NCI-H2196 (cell line): Measurements from ENCODE around the gene LARP4B.

Source experiments
- DNase-seq: peaks from one replicate; lab custom pipeline; 2025; ENCODE audit not compliant: unreplicated experiment; lab: John Stamatoyannopoulos, UW

LARP4B gene

GRCh38 chr10:870564-871166 is 60.8 kb downstream of the LARP4B start:
- no peak for DNase-seq

DNA sequence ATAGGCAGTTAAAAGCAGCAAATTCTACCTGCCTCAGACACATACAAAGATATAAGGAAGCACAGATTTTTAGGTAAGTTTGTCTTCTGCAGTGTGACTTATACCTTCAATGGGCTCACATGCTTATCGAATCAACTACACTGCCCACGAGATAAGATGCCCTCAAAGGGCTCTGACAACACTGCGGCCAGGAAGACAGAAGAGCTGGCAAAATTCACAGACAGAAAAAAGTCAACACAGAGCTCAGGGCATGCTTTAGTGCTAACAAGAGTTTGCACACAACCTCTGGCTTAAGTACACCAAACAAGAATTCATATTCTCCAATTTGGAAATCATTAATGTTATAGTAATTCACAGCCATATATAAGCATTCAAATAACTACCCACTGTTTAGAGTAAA is 62.3 kb downstream of the LARP4B start:
- DNase-seq = no peak

DNA sequence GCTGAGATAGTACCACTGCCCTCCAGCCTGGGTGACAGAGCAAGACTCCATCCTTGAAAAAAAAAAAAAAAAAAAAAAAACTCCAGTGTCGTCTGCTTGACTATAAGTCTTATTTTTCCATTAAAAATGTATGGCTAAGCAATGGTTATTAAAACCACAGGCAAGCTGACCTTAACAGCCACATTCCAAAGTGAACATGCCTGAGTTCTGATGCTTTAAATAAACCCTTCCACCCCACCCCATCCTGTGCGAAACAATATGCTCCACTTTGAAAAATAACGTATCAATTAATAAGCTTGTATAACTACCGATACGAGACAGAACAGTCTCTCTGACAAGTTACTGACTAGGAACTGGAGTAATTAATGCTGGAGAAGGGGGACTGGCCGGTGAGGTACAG is 63.7 kb downstream of the LARP4B start:
- DNase-seq = no peak

DNA sequence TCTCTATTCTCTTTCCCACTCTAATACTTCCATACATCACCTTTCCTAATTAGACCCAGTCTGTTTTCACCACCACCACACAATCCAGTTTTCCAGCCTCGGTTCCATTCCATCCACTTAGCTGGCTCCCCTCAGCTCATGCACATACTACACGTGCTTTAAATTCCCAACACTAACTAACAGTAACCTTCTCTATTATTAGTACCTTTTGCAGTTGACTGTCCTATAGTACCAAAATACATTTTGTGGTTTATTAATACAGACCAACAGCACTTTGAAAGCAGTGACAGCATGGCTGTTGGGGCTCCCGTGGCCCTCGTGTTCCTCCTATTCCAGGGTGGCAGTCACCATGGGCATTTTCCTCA is 64.9 kb downstream of the LARP4B start:
- DNase-seq = no peak

GRCh38 chr10:865924-866576 is 65.5 kb downstream of the LARP4B start:
- DNase-seq = no peak

GRCh38 chr10:865257-865656 is 66.2 kb downstream of the LARP4B start:
- no peak for DNase-seq

- DNase-seq = no peak
Observed at GRCh38 chr10:860519-860918, 71.0 kb downstream of the LARP4B start.

- DNase-seq = no peak
Observed at GRCh38 chr10:856416-857157, 74.9 kb downstream of the LARP4B start.

DNA sequence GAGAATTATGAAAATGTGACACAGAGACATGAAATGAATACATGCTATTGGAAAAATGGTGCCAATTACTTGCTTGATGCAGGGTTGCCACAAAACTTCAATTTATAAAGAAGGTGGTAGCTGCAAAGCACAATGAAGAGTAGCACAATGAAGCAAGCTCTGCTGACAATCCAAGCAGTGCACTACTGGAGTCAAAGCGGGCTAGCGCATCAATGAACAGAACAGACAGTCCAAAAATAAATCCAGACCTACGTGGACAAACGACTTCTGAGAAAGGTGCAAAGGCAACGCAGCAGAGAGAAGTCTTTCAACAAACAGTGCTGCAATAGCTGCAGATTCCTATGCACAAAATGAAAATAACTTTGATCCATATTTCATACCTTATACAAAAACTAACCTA is 75.8 kb downstream of the LARP4B start:
- DNase-seq = no peak

- no peak for DNase-seq
Observed at GRCh38 chr10:855079-855478, 76.4 kb downstream of the LARP4B start.

GRCh38 chr10:853017-853416 is 78.5 kb downstream of the LARP4B start:
- DNase-seq = no peak

- no peak for DNase-seq
Observed at GRCh38 chr10:852386-852785, 79.1 kb downstream of the LARP4B start.

GRCh38 chr10:851901-852300 is 79.6 kb downstream of the LARP4B start:
- DNase-seq = no peak

GRCh38 chr10:850093-850492 is 81.4 kb downstream of the LARP4B start:
- DNase-seq = no peak

GRCh38 chr10:847868-848267 is 83.6 kb downstream of the LARP4B start:
- DNase-seq = no peak

DNA sequence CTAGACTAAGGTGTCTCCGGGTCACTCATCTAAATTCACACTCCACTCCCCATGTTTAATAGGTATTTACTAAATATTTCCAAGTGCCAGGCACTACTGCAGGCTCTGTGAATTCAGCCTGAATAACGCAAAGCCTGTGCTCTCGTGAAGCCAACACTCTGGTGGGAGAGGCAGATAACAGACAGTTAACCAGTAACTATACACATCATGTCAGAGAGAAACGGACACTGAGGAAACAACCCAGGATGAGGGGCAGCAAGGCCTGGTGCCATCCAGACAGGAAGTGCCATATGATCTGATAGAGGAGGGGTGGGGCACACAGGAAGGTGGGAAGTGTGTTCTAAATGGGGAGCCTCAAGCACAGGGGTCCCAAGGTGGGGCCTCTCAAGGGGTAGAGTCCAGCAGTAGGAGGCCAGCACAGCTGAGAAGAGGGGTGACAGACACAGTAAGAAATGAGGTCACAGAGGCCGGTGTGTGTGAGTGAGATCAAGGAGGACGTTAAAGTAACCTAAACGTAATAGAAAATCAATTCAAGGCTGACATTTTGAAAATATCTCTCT is 85.3 kb downstream of the LARP4B start:
- no peak for DNase-seq

- DNase-seq = no peak
Observed at GRCh38 chr10:845526-845925, 86.0 kb downstream of the LARP4B start.

DNA sequence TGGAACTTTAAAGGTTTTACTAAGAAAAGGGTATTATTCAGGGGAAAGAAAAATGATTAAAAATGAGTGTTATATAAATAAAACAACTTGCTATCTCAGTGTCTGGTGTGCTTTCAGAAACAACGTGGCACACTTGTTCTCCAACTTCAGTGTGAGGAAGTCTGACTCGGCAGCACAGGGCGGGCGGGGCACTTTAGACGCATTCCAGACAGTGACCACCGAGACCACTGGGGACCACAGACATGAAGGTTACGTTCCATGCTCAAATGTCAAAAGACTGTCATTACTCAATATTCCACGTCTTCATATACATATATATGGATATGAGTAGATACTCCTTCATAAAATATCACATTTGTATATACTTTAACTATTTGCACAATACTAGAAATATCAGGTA is 87.0 kb downstream of the LARP4B start:
- DNase-seq = no peak

DNA sequence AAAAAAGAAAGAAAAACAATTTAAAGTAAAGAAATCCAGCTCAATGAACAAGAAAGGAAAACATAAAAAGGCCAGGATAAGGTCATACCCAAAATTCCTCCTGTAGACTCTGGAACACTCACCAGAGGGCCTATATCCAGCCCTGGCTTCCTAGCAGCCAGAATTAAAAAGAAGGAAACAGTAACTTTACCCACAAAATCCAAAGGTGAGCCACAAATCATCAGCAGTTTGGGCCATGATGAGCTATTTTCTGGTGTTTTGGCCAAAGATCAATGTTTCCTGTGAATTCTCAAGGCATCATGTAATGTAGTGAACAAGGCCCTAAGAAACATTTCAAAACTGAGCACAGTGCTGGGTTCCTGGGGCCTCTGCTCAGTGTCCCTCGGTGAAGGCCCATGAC is 87.8 kb downstream of the LARP4B start:
- no peak for DNase-seq

GRCh38 chr10:842795-843194 is 88.7 kb downstream of the LARP4B start:
- no peak for DNase-seq

- DNase-seq = no peak
Observed at GRCh38 chr10:841535-841934, 90.0 kb downstream of the LARP4B start.

DNA sequence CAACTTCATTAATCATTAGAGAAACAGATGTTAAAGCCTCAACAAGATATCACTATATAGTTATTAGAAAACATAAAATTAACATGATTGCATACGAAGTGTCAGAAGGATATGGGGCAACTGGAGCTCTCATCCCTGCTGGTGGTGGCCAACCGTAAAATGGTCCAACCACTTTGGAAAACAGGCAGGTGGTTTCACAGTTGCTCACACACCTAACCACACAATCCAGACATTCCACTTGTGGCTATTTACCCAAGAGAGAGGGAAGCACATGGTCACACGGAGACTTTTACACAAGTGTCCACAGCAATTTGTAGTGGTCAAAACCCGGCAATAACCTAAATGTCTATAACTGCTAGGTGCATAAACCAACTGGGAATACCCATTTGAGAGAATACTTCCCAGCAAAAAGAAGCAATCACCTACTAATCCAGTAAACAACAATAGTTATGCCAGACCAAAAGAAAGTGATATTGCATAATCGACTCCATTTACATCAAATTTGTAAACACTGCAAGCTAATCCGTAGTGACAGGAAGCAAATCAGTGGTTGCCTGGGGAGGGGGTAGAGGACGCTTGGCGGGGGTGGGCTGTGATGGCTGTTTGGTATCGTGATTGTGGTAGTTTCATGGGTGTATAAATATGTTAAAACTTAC is 91.8 kb downstream of the LARP4B start:
- no peak for DNase-seq
